HG03175 (cell line): ENCODE results near the gene MYOF.
"Not testable (repeated sequence)": the region's sequence is repeated elsewhere in the genome, so short reads cannot be mapped to it uniquely, and the experiment has no call there.

ENCODE experiments used
- ATAC-seq: cut with Tn5 transposase; IDR thresholded peaks from one replicate; pipeline ENCODE4 v1.9.1; 2021; ENCODE audit warnings: mild to moderate bottlenecking, moderate library complexity; ENCODE audit not compliant: unreplicated experiment

Gene MYOF

DNA sequence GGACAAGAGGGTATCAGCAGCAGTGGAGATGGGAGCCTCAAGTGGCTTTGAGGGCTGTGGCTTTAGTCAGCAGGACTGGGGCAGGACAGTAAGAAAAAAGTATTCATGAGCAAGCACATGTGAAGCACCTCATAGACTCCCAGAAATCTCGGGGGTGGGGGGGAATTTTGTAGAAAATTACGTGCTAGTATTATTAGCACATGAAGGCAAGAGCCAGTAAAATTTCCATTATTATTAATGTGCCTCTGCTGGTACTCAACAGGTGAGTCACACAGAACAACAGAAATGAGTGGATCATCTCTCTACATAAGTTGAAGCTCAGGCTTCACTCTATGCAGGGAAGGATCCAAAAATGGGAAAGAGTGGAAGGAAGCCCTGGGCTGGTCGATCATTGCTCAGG, 114.5 kb downstream of the MYOF start:
- ATAC-seq = no peak

- no peak for ATAC-seq
Measured at GRCh38 chr10:93364966-93365365, 117.2 kb downstream of the MYOF start.

DNA sequence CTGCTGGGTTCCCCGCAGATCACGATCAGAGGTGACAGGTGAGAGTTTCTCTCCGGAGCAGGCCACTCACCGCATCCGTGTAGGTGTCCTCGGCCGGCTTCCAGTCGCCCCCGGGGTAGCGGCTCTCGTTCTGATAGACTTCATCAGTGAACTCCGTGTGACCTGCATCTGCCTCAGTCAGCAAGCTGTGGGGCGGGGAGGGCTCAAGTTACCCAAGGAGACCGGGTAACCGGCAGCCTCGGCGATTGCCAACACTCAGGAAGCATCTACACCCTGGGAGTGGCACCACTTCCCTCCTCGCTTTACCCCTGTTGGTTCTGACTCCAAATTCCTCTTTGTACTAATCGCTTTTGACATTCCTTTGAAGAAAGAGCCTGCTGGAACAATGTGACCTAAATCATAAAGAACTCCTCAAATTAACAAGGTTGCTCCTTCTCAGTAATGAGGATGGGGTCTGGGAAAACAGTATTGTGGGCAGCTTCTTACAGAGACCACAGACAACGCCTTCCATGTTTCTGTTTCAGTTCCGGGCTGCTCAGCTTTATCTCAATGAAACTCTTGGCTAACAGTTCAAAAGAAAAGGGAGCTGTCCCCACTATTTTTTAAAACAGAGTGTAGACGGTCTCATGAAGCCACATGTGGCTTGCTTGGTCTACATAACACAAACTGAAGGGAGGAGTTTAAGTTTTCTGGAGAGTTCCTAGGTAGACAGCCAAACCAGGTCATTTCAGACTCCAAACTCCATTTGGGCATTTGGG, 118.1 kb downstream of the MYOF start:
- ATAC-seq = no peak

GRCh38 chr10:93358398-93358797, 123.7 kb downstream of the MYOF start:
- not testable (repeated sequence) for ATAC-seq

DNA sequence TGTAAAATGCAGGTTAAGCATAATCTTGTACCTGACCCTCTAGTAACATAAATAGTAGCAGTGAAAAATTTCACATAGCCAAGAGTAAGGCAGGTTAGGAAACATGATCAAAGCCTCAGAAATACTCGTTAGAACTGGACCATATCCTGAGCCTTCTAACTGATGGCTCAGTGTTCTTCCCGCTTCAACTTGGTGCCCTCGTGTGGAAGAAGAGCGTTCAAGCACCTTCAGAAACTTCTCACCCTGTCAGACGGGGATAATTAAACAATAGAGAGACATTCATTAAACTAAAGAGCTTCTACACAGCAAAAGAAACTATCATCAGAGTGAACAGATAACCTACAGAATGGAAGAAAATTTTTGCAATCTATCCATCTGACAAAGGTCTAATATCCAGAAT, 124.5 kb downstream of the MYOF start:
- no peak for ATAC-seq

- ATAC-seq = no peak
Measured at GRCh38 chr10:93356516-93356915, 125.6 kb downstream of the MYOF start.

- no peak for ATAC-seq
Measured at GRCh38 chr10:93352638-93353383, 129.3 kb downstream of the MYOF start.

DNA sequence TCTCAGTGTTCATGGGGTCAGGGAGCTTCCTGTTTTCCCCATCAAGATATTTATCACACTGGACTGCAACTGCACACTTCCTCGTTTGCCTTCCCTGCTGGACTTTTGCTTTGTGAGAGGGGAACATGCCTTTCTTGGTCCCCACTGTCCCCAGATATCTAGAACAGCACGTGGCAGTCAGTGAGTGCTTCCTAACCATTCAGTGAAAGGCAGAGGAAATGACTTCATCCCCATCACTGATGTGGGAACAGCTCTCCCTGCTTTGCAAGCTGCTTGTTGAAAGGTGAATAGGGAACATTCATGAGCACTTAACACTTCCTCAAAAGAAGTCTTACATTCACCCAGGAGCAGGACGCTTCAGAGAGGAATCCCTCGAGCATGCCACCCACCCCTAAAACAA, 135.4 kb downstream of the MYOF start:
- no peak for ATAC-seq

DNA sequence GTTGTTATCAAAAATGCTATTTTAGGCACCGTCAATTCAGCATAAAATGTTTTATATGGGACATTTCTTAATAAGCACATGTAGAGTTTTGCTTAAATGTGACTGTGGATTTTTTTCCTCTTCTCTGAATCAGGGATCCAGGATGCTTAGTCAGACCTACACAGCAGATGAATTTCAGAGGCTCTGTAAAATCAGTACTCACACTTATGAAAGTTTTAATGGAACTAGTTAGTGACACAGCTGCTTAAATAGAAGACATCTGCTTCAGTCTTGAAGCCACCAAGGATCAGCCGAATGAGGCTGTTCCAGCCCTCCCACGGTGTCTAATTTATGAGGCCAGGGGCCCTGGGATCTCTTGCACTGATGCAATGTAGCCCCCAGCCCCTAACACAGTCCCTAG, 136.0 kb downstream of the MYOF start:
- no peak for ATAC-seq

- no peak for ATAC-seq
Measured at GRCh38 chr10:93344691-93345090, 137.4 kb downstream of the MYOF start.

DNA sequence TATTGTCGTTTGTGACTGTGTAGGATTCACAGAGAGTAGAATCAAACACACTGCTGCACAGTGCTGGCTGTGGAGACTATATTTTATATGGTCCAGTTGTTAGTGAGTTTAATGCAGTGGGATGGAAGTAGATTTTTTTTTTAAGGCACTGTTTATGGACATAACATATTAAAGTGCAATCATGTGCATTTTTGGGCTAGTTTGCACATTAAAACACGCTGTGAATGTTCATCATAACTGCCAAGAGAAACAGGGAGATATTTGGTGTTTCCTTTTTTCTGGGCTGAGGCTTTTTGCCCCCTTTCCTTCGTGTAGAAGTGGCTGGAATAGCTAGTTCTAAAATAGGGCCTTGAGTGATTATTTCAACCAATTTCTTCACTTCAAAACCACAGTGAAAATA, 139.2 kb downstream of the MYOF start:
- no peak for ATAC-seq

- ATAC-seq = no peak
Measured at GRCh38 chr10:93342366-93342765, 139.8 kb downstream of the MYOF start.

GRCh38 chr10:93337309-93337721, 144.8 kb downstream of the MYOF start:
- ATAC-seq = no peak

DNA sequence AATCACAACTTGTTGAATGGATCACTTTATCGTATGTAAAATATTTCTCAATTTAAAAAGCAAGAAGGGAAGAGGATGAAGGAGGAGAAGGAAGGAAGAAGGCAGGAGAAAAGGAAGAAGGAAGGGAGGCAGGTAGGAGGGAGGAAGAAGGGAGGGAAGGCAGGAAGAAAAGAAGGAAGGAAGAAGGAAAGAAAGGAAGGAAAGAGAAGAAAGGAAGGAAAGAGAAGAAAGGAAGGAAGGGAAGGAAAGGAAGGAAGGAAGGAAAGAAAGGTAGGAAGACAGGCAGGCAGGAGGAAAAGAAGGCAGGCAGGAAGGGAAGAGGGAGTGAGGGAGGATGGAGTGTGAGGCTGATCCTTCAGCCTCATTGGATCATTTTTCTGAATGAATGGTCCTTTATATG, 145.5 kb downstream of the MYOF start:
- no peak for ATAC-seq

- ATAC-seq = no peak
Measured at GRCh38 chr10:93336110-93336509, 146.0 kb downstream of the MYOF start.

DNA sequence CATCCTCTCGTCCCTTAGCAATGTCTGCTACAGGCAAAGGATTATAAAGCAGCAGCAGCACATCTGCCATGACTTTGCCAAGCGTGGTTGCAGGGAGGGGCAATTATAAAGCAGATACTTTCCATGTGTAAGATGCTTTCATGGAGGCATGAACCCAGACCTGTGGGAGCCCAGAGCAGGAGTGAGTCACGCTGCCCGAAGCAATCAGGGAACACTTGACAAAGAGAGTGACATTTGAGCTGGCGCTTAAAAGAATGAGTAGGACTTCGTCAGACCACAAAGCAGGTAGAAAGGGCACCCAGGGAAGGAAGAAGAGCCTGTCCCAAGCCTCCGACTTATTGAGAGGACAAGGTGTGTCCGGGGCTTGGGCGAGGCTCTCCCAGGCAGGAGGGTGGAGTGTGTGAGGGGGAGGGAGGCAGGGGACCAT, 147.2 kb downstream of the MYOF start:
- no peak for ATAC-seq

DNA sequence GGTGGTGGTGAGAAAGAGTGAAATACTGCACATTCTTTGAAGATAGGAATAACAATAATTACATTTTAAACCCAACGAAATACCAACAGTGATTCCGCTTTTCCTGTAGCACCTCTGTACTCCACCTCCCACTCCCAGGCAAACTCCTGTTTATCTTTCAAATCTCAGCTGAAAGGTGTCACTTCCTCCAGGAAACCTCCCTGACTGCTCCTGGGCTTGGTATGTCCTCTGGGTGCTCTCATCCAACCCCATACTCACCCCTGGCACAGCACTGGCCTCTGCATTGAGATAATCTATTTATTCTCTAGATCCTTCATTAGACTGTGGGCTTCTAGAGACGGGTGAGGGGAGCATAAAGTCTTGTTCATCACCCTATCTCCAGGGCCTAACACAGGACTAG, 148.0 kb downstream of the MYOF start:
- no peak for ATAC-seq

DNA sequence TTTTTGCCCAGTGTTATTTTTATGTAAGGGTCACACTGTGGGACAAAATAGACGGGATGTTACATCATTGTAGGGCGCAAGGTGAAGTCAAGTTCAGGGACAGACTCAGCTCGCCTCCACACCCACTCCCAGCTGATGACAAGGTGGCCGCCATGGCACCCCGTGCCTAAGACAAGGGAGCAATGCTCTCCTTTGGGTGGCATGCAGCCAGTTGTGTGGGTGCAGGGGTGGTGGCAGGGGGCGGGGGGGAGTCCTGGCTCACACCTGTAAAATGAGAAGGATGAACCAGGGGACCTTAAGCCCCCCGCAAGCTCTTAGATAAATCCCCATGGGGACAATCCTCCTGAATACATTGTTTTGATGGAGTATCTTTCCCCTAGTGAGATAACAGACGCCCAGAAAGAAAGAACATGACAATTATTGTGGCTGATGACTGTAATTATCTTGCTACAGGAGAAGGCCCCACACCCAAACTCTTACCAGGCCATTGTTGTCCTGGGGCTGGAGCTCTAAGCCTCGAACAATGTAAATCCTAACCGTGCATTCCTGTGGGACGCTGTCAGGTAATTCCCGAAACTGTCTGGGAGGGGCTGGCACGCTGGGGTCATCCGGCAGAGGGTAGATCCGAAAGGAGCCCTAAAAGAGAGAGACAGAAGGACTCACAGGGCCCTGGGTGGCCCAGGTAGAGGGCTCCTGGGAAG, 148.7 kb downstream of the MYOF start:
- no peak for ATAC-seq

- ATAC-seq = no peak
Measured at GRCh38 chr10:93330824-93331223, 151.3 kb downstream of the MYOF start.

DNA sequence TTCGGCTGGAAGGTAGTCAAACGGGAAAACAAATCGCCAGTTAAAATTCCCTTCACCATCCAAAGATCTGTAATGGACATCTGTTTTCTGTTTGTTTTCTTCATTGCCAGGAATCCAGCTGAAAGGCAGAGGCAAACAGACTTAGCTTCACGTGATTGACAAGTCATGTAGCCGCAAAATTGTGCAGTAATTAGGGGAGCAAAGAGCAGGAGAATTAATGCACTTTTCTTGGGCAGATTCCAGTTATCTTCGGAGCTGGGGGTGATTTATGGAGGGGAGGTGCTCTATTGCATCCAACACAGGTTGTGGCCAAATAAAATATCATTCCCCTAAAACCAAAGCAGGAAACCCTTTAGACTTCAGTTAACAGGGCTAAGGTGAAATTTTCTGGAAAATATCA, 162.2 kb downstream of the MYOF start:
- ATAC-seq = no peak

DNA sequence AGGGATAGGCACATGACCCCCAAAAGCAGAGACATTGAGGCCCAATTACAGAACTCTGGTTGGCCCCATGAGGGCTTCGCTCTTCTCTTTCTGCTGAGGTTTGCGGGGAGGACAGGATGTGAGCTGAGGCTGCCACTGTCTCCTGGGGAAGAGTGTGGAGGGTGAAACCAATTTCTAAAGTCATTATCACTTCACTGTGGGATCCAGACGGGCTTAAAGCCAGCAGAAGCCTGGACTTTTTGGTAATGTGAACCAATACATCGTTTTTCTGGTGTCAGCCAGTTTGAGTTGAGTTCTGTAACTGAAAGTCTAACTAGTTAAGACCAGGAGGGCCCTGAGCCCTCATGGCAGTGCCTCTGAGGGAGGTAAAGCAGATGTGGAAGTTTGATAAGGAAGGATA, 163.0 kb downstream of the MYOF start:
- ATAC-seq = no peak

- no peak for ATAC-seq
Measured at GRCh38 chr10:93315246-93315645, 166.9 kb downstream of the MYOF start.
